Measurements from ENCODE around the gene SLC16A10. TPM values are rescaled to one million over a fixed set of nuclear protein-coding genes. Genes with fewer than 3 reads are reported as not detected.

Gene SLC16A10
- total RNA-seq, 2 donors from 2014 or later, result 8.7 to 13.8 TPM

- Histone ChIP-seq H3K36me3 (ENCODE audit: control insufficient read depth, insufficient read depth, low read length) (no peaks in the 10 kb centered on the region), H3K27ac (ENCODE audit: low read depth, low read length) (no peak overlapping the region), H3K9me3 (ENCODE audit: control insufficient read depth, low read length) (no peaks in the 10 kb centered on the region), H3K4me3 (ENCODE audit: low read length) (no peak overlapping the region), H3K27me3 (ENCODE audit: control insufficient read depth, insufficient read depth, low read length, poor library complexity, severe bottlenecking) (no peaks in the 10 kb centered on the region), H3K9ac (ENCODE audit: extremely low read depth, low read length, poor library complexity, severe bottlenecking) (no peak overlapping the region), H3K4me1 (ENCODE audit: control insufficient read depth, insufficient read depth, low read length) (no peaks in the 10 kb centered on the region)
- no peaks in the 10 kb centered on the region for H3K36me3 Mint-ChIP-seq (ENCODE audit: low read depth)
- H3K4me1 Mint-ChIP-seq, result peaks cover 12% of the 10 kb centered on the region
- peaks cover 2% of the 10 kb centered on the region for H3K9me3 Mint-ChIP-seq
- H3K4me3 Mint-ChIP-seq, result no peak overlapping the region
- no peaks in the 10 kb centered on the region for H3K27me3 Mint-ChIP-seq (ENCODE audit: insufficient read depth)
- no peak for TF ChIP-seq CTCF (conservative IDR thresholded peaks at IDR 0.05)
- no peak for DNase-seq
- WGBS, 2 experiments (ENCODE audit: insufficient coverage in 1 of 2, insufficient read length in 1 of 2), result 81% methylated on average over 2 of the region's 4 CpGs
- no peak overlapping the region for H3K27ac Mint-ChIP-seq
These were observed 151.3 kb downstream of the SLC16A10 start for GRCh38 chr6:111238464-111239119.

GRCh38 chr6:111239461-111239860 lies 152.2 kb downstream of the SLC16A10 start:
- Histone ChIP-seq H3K36me3 (ENCODE audit: control insufficient read depth, insufficient read depth, low read length) (no peaks in the 10 kb centered on the region), H3K27ac (ENCODE audit: low read depth, low read length) (no peak overlapping the region), H3K9ac (ENCODE audit: extremely low read depth, low read length, poor library complexity, severe bottlenecking) (no peak overlapping the region), H3K9me3 (ENCODE audit: control insufficient read depth, low read length) (no peaks in the 10 kb centered on the region), H3K27me3 (ENCODE audit: control insufficient read depth, insufficient read depth, low read length, poor library complexity, severe bottlenecking) (no peaks in the 10 kb centered on the region), H3K4me1 (ENCODE audit: control insufficient read depth, insufficient read depth, low read length) (no peaks in the 10 kb centered on the region), H3K4me3 (ENCODE audit: low read length) (no peak overlapping the region)
- no peak for DNase-seq
- Mint-ChIP-seq H3K4me1 (peaks cover 6% of the 10 kb centered on the region), H3K9me3 (peaks cover 2% of the 10 kb centered on the region), H3K27ac (no peak overlapping the region), H3K27me3 (ENCODE audit: insufficient read depth) (no peaks in the 10 kb centered on the region), H3K36me3 (ENCODE audit: low read depth) (no peaks in the 10 kb centered on the region), H3K4me3 (no peak overlapping the region)
- WGBS, 2 experiments (ENCODE audit: insufficient coverage in 1 of 2, insufficient read length in 1 of 2), result 99% methylated on average over 3 of the region's 4 CpGs; no CpG with 5 or more reads in 1 of the 2 experiments
- TF ChIP-seq CTCF (conservative IDR thresholded peaks at IDR 0.05), result no peak

- Histone ChIP-seq H3K36me3 (ENCODE audit: control insufficient read depth, insufficient read depth, low read length) (no peaks in the 10 kb centered on the region), H3K9me3 (ENCODE audit: control insufficient read depth, low read length) (no peaks in the 10 kb centered on the region), H3K27ac (ENCODE audit: low read depth, low read length) (no peak overlapping the region), H3K4me1 (ENCODE audit: control insufficient read depth, insufficient read depth, low read length) (no peaks in the 10 kb centered on the region), H3K4me3 (ENCODE audit: low read length) (no peak overlapping the region), H3K9ac (ENCODE audit: extremely low read depth, low read length, poor library complexity, severe bottlenecking) (no peak overlapping the region), H3K27me3 (ENCODE audit: control insufficient read depth, insufficient read depth, low read length, poor library complexity, severe bottlenecking) (no peaks in the 10 kb centered on the region)
- no peaks in the 10 kb centered on the region for H3K27me3 Mint-ChIP-seq (ENCODE audit: insufficient read depth)
- no peaks in the 10 kb centered on the region for H3K9me3 Mint-ChIP-seq
- no peaks in the 10 kb centered on the region for H3K36me3 Mint-ChIP-seq (ENCODE audit: low read depth)
- 82 to 93% methylated on average over 5 of the region's 5 CpGs for WGBS, 2 experiments (ENCODE audit: insufficient coverage in 1 of 2, insufficient read length in 1 of 2)
- H3K4me1 Mint-ChIP-seq, result no peaks in the 10 kb centered on the region
- no peak for TF ChIP-seq CTCF (conservative IDR thresholded peaks at IDR 0.05)
- H3K27ac Mint-ChIP-seq, result no peak overlapping the region
- no peak overlapping the region for H3K4me3 Mint-ChIP-seq
- no peak for DNase-seq
These were observed 155.1 kb downstream of the SLC16A10 start for GRCh38 chr6:111242452-111242851.
